Vagina (tissue), 2 donors: ENCODE data around the gene MAML1. TPM values are rescaled to one million over a fixed set of nuclear protein-coding genes. Genes with fewer than 3 reads are reported as not detected.

Source experiments
- DNase-seq, 2 donors: peaks; one replicate each; pipeline ENCODE4 v3.0.0-alpha.2; 2017; ENCODE audit errors: extremely low spot score in 2 of 2
- H3K27ac ChIP-seq: fragments of 200-600 bp; sonication (generic); one replicate; pipeline ENCODE4 v1.5.1; 2019
- H3K27me3 ChIP-seq: fragments of 200-600 bp; sonication (generic); one replicate; pipeline ENCODE4 v1.5.1; 2019
- H3K36me3 ChIP-seq, 2 donors: fragments of 200-600 bp; sonication (generic); one replicate each; pipeline ENCODE4 v1.5.1; 2017 to 2019
- H3K4me1 ChIP-seq: fragments of 200-600 bp; sonication (generic); one replicate; pipeline ENCODE4 v1.5.1; 2019
- H3K4me3 ChIP-seq, 2 donors: fragments of 200-600 bp; sonication (generic); 1 replicate in 1 of 2; 2 replicates in 1 of 2; pipeline ENCODE4 v1.5.1; 2016 to 2019
- H3K9me3 ChIP-seq: fragments of 200-600 bp; sonication (generic); one replicate; pipeline ENCODE4 v1.5.1; 2019
- CTCF ChIP-seq, 3 experiments: fragments of 450-650 bp in 2 of 3; fragments of 200-600 bp in 1 of 3; sonication (generic) in 1 of 3; IDR thresholded peaks; one replicate each; pipeline ENCODE4 v1.5.1; 2017 to 2019; ENCODE audit warnings: antibody characterized with exemption in 3 of 3, mild to moderate bottlenecking in 2 of 3, moderate library complexity in 2 of 3
- POLR2A ChIP-seq, 2 donors: fragments of 450-650 bp; IDR thresholded peaks; one replicate each; pipeline ENCODE4 v1.6.1; 2017; ENCODE audit warnings: antibody characterized with exemption in 2 of 2, mild to moderate bottlenecking in 2 of 2, moderate library complexity in 2 of 2
- POLR2AphosphoS5 ChIP-seq, 2 donors: sonication (generic); formaldehyde crosslinking; IDR thresholded peaks; one replicate each; pipeline ENCODE4 v1.9.0; 2017; ENCODE audit warnings: antibody characterized with exemption in 2 of 2, mild to moderate bottlenecking in 2 of 2, low read depth in 1 of 2; ENCODE audit not compliant: insufficient read depth in 1 of 2
- intact Hi-C: fragments of 100-400 bp; cut with DNase I; formaldehyde crosslinking; loops from one replicate; pipeline ENCODE4 v1.15.1; 2023
- total RNA-seq: library from RNA; depleted of rRNA; stranded (reverse); fragments of >200 nt; gene quantifications from one replicate; pipeline ENCODE4 v1.2.3, GENCODE V29; 2016

The MAML1 gene
- total RNA-seq, 1 donor from 2014 or later = 25.3 TPM

- Histone ChIP-seq H3K27ac (no peak overlapping the region), H3K27me3 (no peaks in the 10 kb centered on the region), H3K9me3 (no peaks in the 10 kb centered on the region), H3K4me3 (no peak overlapping the region), H3K36me3 (peaks cover 0 to 44% of the 10 kb centered on the region in 2 donors), H3K4me1 (no peaks in the 10 kb centered on the region)
- DNase-seq = no peak
- no peak for TF ChIP-seq POLR2AphosphoS5 (IDR thresholded peaks at IDR 0.05; ENCODE audit: insufficient read depth in 1 of 2, low read depth in 1 of 2)
- TF ChIP-seq CTCF (IDR thresholded peaks at IDR 0.05) = no peak
- no peak for TF ChIP-seq POLR2A (IDR thresholded peaks at IDR 0.05)
- intact Hi-C loops = no loop called here
Observed at GRCh38 chr5:179777456-179777855, 44.8 kb downstream of the MAML1 start.

- Histone ChIP-seq H3K27me3 (no peaks in the 10 kb centered on the region), H3K4me1 (no peaks in the 10 kb centered on the region), H3K27ac (no peak overlapping the region), H3K4me3 (no peak overlapping the region), H3K36me3 (peaks cover 0 to 39% of the 10 kb centered on the region in 2 donors), H3K9me3 (no peaks in the 10 kb centered on the region)
- DNase-seq = no peak
- intact Hi-C loops = no loop called here
- TF ChIP-seq POLR2A (IDR thresholded peaks at IDR 0.05) (no peak), CTCF (IDR thresholded peaks at IDR 0.05) (no peak), POLR2AphosphoS5 (IDR thresholded peaks at IDR 0.05; ENCODE audit: insufficient read depth in 1 of 2, low read depth in 1 of 2) (no peak)
Observed at GRCh38 chr5:179777909-179778308, 45.3 kb downstream of the MAML1 start.

GRCh38 chr5:179778591-179778990 lies 46.0 kb downstream of the MAML1 start:
- no peaks in the 10 kb centered on the region for H3K9me3 ChIP-seq
- TF ChIP-seq CTCF (IDR thresholded peaks at IDR 0.05) (no peak), POLR2AphosphoS5 (IDR thresholded peaks at IDR 0.05; ENCODE audit: insufficient read depth in 1 of 2, low read depth in 1 of 2) (no peak), POLR2A (IDR thresholded peaks at IDR 0.05) (no peak)
- intact Hi-C loops = no loop called here
- peaks cover 0 to 33% of the 10 kb centered on the region in 2 donors for H3K36me3 ChIP-seq
- H3K27me3 ChIP-seq = no peaks in the 10 kb centered on the region
- no peak overlapping the region for H3K27ac ChIP-seq
- DNase-seq = no peak
- no peaks in the 10 kb centered on the region for H3K4me1 ChIP-seq
- no peak overlapping the region for H3K4me3 ChIP-seq

- Histone ChIP-seq H3K27me3 (no peaks in the 10 kb centered on the region), H3K36me3 (peaks cover 0 to 20% of the 10 kb centered on the region in 2 donors), H3K9me3 (no peaks in the 10 kb centered on the region), H3K4me3 (no peak overlapping the region), H3K27ac (no peak overlapping the region), H3K4me1 (no peaks in the 10 kb centered on the region)
- TF ChIP-seq POLR2AphosphoS5 (IDR thresholded peaks at IDR 0.05; ENCODE audit: insufficient read depth in 1 of 2, low read depth in 1 of 2) = no peak
- no peak for TF ChIP-seq POLR2A (IDR thresholded peaks at IDR 0.05)
- no peak for TF ChIP-seq CTCF (IDR thresholded peaks at IDR 0.05)
- DNase-seq = no peak
- intact Hi-C loops = no loop called here
Observed at GRCh38 chr5:179779826-179780225, 47.2 kb downstream of the MAML1 start.

GRCh38 chr5:179780362-179780761 lies 47.7 kb downstream of the MAML1 start:
- TF ChIP-seq POLR2AphosphoS5 (IDR thresholded peaks at IDR 0.05; ENCODE audit: insufficient read depth in 1 of 2, low read depth in 1 of 2) = no peak
- TF ChIP-seq CTCF (IDR thresholded peaks at IDR 0.05) = no peak
- no peak for TF ChIP-seq POLR2A (IDR thresholded peaks at IDR 0.05)
- H3K9me3 ChIP-seq = no peaks in the 10 kb centered on the region
- H3K4me3 ChIP-seq = no peak overlapping the region
- H3K4me1 ChIP-seq = no peaks in the 10 kb centered on the region
- intact Hi-C loops = no loop called here
- H3K27me3 ChIP-seq = no peaks in the 10 kb centered on the region
- no peak for DNase-seq
- no peak overlapping the region for H3K27ac ChIP-seq
- H3K36me3 ChIP-seq = peaks cover 0 to 17% of the 10 kb centered on the region in 2 donors
